Glutamatergic neuron (in vitro differentiated cells): ENCODE data around the gene SLC38A9. TPM values are rescaled to one million over a fixed set of nuclear protein-coding genes. Genes with fewer than 3 reads are reported as not detected.

ENCODE experiments used
- DNase-seq: peaks from one replicate; pipeline ENCODE4 v3.0.0; 2022
- H3K27ac Mint-ChIP-seq: one replicate; pipeline ENCODE4 v1.8.0; 2020; ENCODE audit warnings: mild to moderate bottlenecking, mixed read lengths, inconsistent platforms; ENCODE audit not compliant: unreplicated experiment
- H3K27me3 Mint-ChIP-seq: one replicate; pipeline ENCODE4 v1.8.0; 2020; ENCODE audit warnings: mild to moderate bottlenecking, moderate library complexity, mixed read lengths, inconsistent platforms; ENCODE audit not compliant: unreplicated experiment
- H3K36me3 Mint-ChIP-seq: one replicate; pipeline ENCODE4 v1.8.0; 2020; ENCODE audit warnings: mild to moderate bottlenecking, mixed read lengths, inconsistent platforms; ENCODE audit not compliant: unreplicated experiment
- H3K4me1 Mint-ChIP-seq: one replicate; pipeline ENCODE4 v1.8.0; 2020; ENCODE audit warnings: mild to moderate bottlenecking, low read depth, mixed read lengths, inconsistent platforms; ENCODE audit not compliant: unreplicated experiment
- H3K4me3 Mint-ChIP-seq: one replicate; pipeline ENCODE4 v1.8.0; 2020; ENCODE audit warnings: mild to moderate bottlenecking, mixed read lengths, inconsistent platforms; ENCODE audit not compliant: unreplicated experiment
- H3K9me3 Mint-ChIP-seq: one replicate; pipeline ENCODE4 v1.8.0; 2020; ENCODE audit warnings: mild to moderate bottlenecking, moderate library complexity, mixed read lengths, inconsistent platforms; ENCODE audit not compliant: unreplicated experiment
- CTCF ChIP-seq: fragments of 200-600 bp; sonication (generic); IDR thresholded peaks from one replicate; pipeline ENCODE4 v1.5.0; 2021; ENCODE audit not compliant: partially characterized antibody, unreplicated experiment
- total RNA-seq: library from RNA; stranded (reverse); fragmentation: NEBNext Ultra II Directional; extraction: Animal tissue kit (Norgen Biotek cat#: 25700); gene quantifications from one replicate; pipeline ENCODE4 v1.2.1, GENCODE V29; 2021; ENCODE audit not compliant: unreplicated experiment

SLC38A9 gene
- total RNA-seq, 1 donor from 2014 or later: 40.1 TPM

DNA sequence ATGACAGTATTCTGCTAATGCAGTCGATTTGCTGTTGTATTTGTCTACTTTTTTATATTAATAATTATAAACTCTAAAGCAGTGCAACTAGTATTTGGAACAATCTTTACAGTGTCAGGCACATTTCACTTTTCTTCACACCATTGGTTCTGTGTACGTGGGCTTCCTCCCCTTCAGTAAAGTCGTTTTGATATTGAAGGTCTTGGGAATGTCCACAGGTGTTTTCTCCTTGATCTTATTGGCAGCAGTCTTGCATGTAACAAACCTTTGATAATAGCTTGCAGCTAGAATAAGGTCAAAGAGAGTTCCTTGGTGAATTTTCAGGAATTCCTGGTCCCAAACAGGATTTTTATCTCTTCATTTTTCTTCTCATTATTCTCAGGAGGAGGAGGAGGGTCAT, 37.9 kb upstream of the SLC38A9 start:
- no peak for TF ChIP-seq CTCF
- Mint-ChIP-seq H3K27me3 (no peaks in the 10 kb centered on the region), H3K4me1 (no peaks in the 10 kb centered on the region), H3K4me3 (no peak overlapping the region), H3K9me3 (peaks cover 2% of the 10 kb centered on the region), H3K27ac (no peak overlapping the region), H3K36me3 (no peaks in the 10 kb centered on the region)
- no peak for DNase-seq

DNA sequence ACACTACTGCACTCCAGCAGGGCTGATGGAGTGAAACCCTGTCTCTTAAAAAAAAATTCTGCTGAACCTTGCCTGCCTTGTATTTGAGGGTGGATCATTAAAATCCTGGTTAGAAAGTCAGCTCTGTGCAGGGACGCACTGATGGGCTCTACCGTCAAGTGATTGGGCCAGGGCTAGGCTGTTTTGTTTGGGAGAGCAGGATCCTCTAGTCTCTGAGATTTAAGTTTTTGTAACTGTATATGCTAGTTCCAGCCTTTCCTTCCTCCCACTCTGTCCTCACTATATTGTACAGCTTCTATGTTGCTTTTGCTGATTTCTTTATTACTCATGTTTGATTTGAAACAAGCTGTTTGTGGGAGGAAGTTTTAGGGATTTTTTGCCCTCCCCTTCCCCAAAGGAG, 37.3 kb upstream of the SLC38A9 start:
- no peak for DNase-seq
- H3K36me3 Mint-ChIP-seq: no peaks in the 10 kb centered on the region
- H3K27me3 Mint-ChIP-seq: no peaks in the 10 kb centered on the region
- H3K4me1 Mint-ChIP-seq: no peaks in the 10 kb centered on the region
- H3K4me3 Mint-ChIP-seq: no peak overlapping the region
- no peak for TF ChIP-seq CTCF
- peaks cover 2% of the 10 kb centered on the region for H3K9me3 Mint-ChIP-seq
- no peak overlapping the region for H3K27ac Mint-ChIP-seq

GRCh38 chr5:55747778-55748318, 35.7 kb upstream of the SLC38A9 start:
- no peaks in the 10 kb centered on the region for H3K9me3 Mint-ChIP-seq
- H3K4me3 Mint-ChIP-seq: no peak overlapping the region
- no peaks in the 10 kb centered on the region for H3K36me3 Mint-ChIP-seq
- no peak for TF ChIP-seq CTCF
- no peak overlapping the region for H3K27ac Mint-ChIP-seq
- H3K4me1 Mint-ChIP-seq: no peaks in the 10 kb centered on the region
- H3K27me3 Mint-ChIP-seq: no peaks in the 10 kb centered on the region
- no peak for DNase-seq

DNA sequence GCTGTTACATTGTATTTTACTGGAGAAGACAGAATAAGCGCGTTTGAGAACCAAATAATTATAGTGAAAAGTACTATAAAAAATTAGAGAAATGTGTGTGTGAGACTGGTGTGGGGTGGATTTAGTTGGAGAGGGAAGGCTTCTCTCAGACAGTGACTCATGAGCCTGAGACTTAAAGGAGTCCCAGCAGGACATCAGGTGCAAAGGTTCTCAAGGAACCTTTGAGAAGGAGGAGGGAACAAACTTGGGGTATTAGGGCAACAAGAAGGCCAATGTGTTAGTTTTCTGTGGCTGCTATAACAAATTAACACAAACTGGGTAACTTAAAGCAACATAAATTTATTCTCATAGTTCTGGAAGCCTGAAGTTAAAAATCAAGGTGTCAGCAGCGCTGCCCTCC, 30.7 kb upstream of the SLC38A9 start:
- no peak for TF ChIP-seq CTCF
- H3K27ac Mint-ChIP-seq: no peak overlapping the region
- DNase-seq: no peak
- no peak overlapping the region for H3K4me3 Mint-ChIP-seq
- no peaks in the 10 kb centered on the region for H3K27me3 Mint-ChIP-seq
- H3K9me3 Mint-ChIP-seq: no peaks in the 10 kb centered on the region
- no peaks in the 10 kb centered on the region for H3K4me1 Mint-ChIP-seq
- H3K36me3 Mint-ChIP-seq: no peaks in the 10 kb centered on the region

DNA sequence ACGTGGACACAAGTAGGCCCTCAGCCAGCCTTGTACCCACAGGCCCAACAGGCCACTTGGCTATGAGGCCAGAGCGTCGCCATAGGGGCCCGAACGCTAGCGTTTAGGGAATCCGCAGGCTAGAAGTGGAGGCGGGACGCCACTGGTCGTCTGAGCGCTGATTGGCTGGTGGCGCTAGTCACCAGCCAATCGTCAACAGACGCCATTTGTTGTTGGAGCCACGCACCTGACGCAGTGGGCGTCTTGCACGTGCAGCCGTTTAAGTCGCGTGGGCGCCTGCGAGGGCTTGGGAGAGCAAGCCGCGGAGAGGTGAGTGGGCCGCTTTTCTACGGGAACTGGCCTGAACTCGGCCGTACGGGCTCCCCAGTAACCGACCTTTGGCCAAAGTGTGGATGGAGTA, 25.7 kb upstream of the SLC38A9 start, which contains the start of gene DDX4:
TSS of gene DDX4 (plus strand) at position 269 of the 400 bp plus-strand sequence. CDS start 903 bp downstream, outside the sequence.
- no peak for TF ChIP-seq CTCF
- no peaks in the 10 kb centered on the region for H3K27me3 Mint-ChIP-seq
- H3K9me3 Mint-ChIP-seq: peaks cover 2% of the 10 kb centered on the region
- H3K4me3 Mint-ChIP-seq: no peak within 1 kb of the TSS
- DNase-seq: no peak
- H3K27ac Mint-ChIP-seq: no peak within 1 kb of the TSS
- no peaks in the 10 kb centered on the region for H3K4me1 Mint-ChIP-seq
- no peaks in the 10 kb centered on the region for H3K36me3 Mint-ChIP-seq
